HG03159 (cell line): ENCODE data around the gene KRT35.

Source experiments
- ATAC-seq: cut with Tn5 transposase; IDR thresholded peaks from one replicate; pipeline ENCODE4 v1.9.1; 2021; ENCODE audit warnings: mild to moderate bottlenecking, moderate library complexity; ENCODE audit not compliant: unreplicated experiment

The KRT35 gene

GRCh38 chr17:41428591-41429291 lies 52.2 kb downstream of the KRT35 start:
- ATAC-seq = no peak
